NT2/D1 (cell line): ENCODE data around the gene SLC12A5.

ENCODE experiments used
- SUZ12 ChIP-seq: IDR thresholded peaks from 2 replicates; pipeline ENCODE4 v1.6.1; 2011; ENCODE audit not compliant: insufficient read length, insufficient read depth; ENCODE audit errors: extremely low read depth
- YY1 ChIP-seq: IDR thresholded peaks from 2 replicates; pipeline ENCODE4 v1.6.1; 2011; ENCODE audit not compliant: insufficient read length, insufficient read depth

GRCh38 chr20:45999557-46000261 lies 29.3 kb upstream of the SLC12A5 start:
- TF ChIP-seq SUZ12 (no peak), YY1 (no peak)
